GM12878 (cell line): ENCODE measurements around the gene CAPZB. TPM values are rescaled to one million over a fixed set of nuclear protein-coding genes. Genes with fewer than 3 reads are reported as not detected.
A peak's percentile ranks its signal among the peaks of the same experiment; 100 is the strongest.

Source experiments
- ATAC-seq: fragments of 200-7000 bp; cut with Tn5 transposase; 3 replicates; pipeline ENCODE4 v1.9.1; 2020; ENCODE audit warnings: mild to moderate bottlenecking, moderate library complexity
- BruUV-seq: library from RNA; stranded (reverse); fragments of 400-500 nt; replicated peaks from 2 replicates; lab custom pipeline; 2021; lab: Mats Ljungman, UMichigan
- CTCF ChIA-PET: fragments of 300-600 bp; sonication (Branson Sonifier 250); formaldehyde crosslinking; extraction: SDS; loops from one replicate; lab custom pipeline; 2021; ENCODE audit warnings: inconsistent platforms; lab: Yijun Ruan, JAX
- POLR2A ChIA-PET: fragments of 350-600 bp; formaldehyde crosslinking; extraction: SDS; loops from one replicate; lab custom pipeline; 2021; ENCODE audit warnings: inconsistent platforms; lab: Charles Lee
- RAD21 ChIA-PET: fragments of 300-600 bp; sonication (Branson Sonifier 250); formaldehyde crosslinking; loops from one replicate; lab custom pipeline; 2023; ENCODE audit warnings: antibody characterized with exemption; ENCODE audit not compliant: unreplicated experiment; lab: Charles Lee
- SMC1A ChIA-PET: fragments of 300-600 bp; sonication (Branson Sonifier 250); formaldehyde crosslinking; loops from one replicate; lab custom pipeline; 2023; ENCODE audit not compliant: unreplicated experiment, uncharacterized antibody; lab: Charles Lee
- DNase-seq: peaks from one replicate; pipeline ENCODE4 v3.0.0-alpha.2; 2011; ENCODE audit warnings: low read depth, low spot score
- FAIRE-seq: peaks from 3 replicates; lab custom pipeline; 2011; peaks lifted over from hg19 to GRCh38; lab: Jason Lieb, UNC
- H2AFZ ChIP-seq: 2 replicates; pipeline ENCODE4 v1.6.0; 2011; ENCODE audit warnings: low read depth, low read length, control low read depth; ENCODE audit not compliant: control insufficient read depth
- H3K27ac ChIP-seq: 2 replicates; pipeline ENCODE4 v1.5.1; 2011; ENCODE audit warnings: control low read depth; ENCODE audit not compliant: control insufficient read depth, insufficient read depth
- H3K27me3 ChIP-seq, 2 experiments: replicated peaks in 1 of 2; 2 replicates each; pipeline versions ENCODE4 v1.6.0 to v1.6.1; 2011; ENCODE audit warnings: low read length in 1 of 2; ENCODE audit not compliant: control insufficient read depth in 2 of 2, insufficient read depth in 2 of 2
- H3K36me3 ChIP-seq, 2 experiments: 2 replicates each; pipeline ENCODE4 v1.5.1; 2011; ENCODE audit warnings: low read length in 1 of 2; ENCODE audit not compliant: control insufficient read depth in 2 of 2, insufficient read depth in 2 of 2
- H3K4me1 ChIP-seq: 2 replicates; pipeline ENCODE4 v1.6.1; 2011; ENCODE audit warnings: mild to moderate bottlenecking, low read length, moderate library complexity, mixed read lengths; ENCODE audit not compliant: control insufficient read depth, insufficient read depth
- H3K4me2 ChIP-seq: 2 replicates; pipeline ENCODE4 v1.6.0; 2011; ENCODE audit warnings: control low read depth; ENCODE audit not compliant: control insufficient read depth, insufficient read depth
- H3K4me3 ChIP-seq: fragments of 200-600 bp; sonication (generic); 2 replicates; pipeline ENCODE4 v1.5.1; 2016
- H3K79me2 ChIP-seq: 2 replicates; pipeline ENCODE4 v1.6.0; 2011; ENCODE audit warnings: low read length; ENCODE audit not compliant: control insufficient read depth, insufficient read depth
- H3K9ac ChIP-seq: 2 replicates; pipeline ENCODE4 v1.8.0; 2011; ENCODE audit warnings: low read length, control low read depth, mixed read lengths; ENCODE audit not compliant: control insufficient read depth, insufficient read depth
- H3K9me3 ChIP-seq: replicated peaks from 3 replicates; pipeline ENCODE4 v1.5.1; 2011; ENCODE audit warnings: mild to moderate bottlenecking, low read length; ENCODE audit not compliant: control insufficient read depth, insufficient read depth
- H4K20me1 ChIP-seq: 2 replicates; pipeline ENCODE4 v1.6.0; 2011; ENCODE audit not compliant: control insufficient read depth, insufficient read depth
- MXI1 ChIP-seq: fragments of 150-350 bp; IDR thresholded peaks from 2 replicates; pipeline ENCODE4 v1.6.1; 2011; ENCODE audit warnings: low read depth, mild to moderate bottlenecking, inconsistent platforms, low read length, improper control_type of control experiment
- POLR2A ChIP-seq: IDR thresholded peaks from 2 replicates; pipeline ENCODE4 v1.6.1; 2011; ENCODE audit warnings: low read depth, mild to moderate bottlenecking, low read length
- WGBS: methylation state at CpG from one replicate; pipeline ENCODE4 v1.1.6; 2016; ENCODE audit warnings: low lambda C conversion rate; ENCODE audit not compliant: insufficient replicate concordance, insufficient coverage; ENCODE audit errors: missing lambda C conversion rate; 5-methylcytosine and 5-hydroxymethylcytosine counted together
- in situ Hi-C: fragments of 300-500 bp; cut with MboI; formaldehyde crosslinking; loops from 9 replicates; pipeline ENCODE4 v1.14.3; 2018; ENCODE audit warnings: mixed read lengths
- intact Hi-C: fragments of 100-400 bp; cut with micrococcal nuclease; formaldehyde crosslinking; loops from one replicate; pipeline ENCODE4 v1.14.2; 2022; ENCODE audit not compliant: unreplicated experiment
- polyA plus RNA-seq, 11 experiments: library from polyadenylated mRNA; depleted of rRNA in 4 of 11; unstranded in 6 of 11; stranded (reverse) in 5 of 11; fragments of >200 nt; fragmentation: Nextera tagmentation in 4 of 11; fragmentation: Illumina TruSeq in 1 of 11; extraction: Ambion mirVana in 4 of 11; extraction: Trizol in 1 of 11; gene quantifications; 1 replicate in 1 of 11; 2 replicates in 10 of 11; pipeline versions ENCODE4 v1.2.1 to v1.2.3, GENCODE V29; 2011 to 2016; ENCODE audit warnings: inconsistent platforms in 2 of 11, missing spikeins in 2 of 11, low read depth in 1 of 11
- total RNA-seq, 4 experiments: library from RNA; depleted of rRNA in 3 of 4; stranded (reverse); fragments of >200 nt in 3 of 4; fragmentation: Illumina TruSeq in 1 of 4; extraction: Trizol in 1 of 4; gene quantifications; 2 replicates each; pipeline versions ENCODE4 v1.2.1 to v1.2.3, GENCODE V29; 2013 to 2021
- TF ChIP-seq, protein P1 (sequence below): IDR thresholded peaks from 2 replicates; pipeline ENCODE4 v1.6.1; 2011; ENCODE audit warnings: low read depth, low read length, improper control_type of control experiment, borderline replicate concordance
- TF ChIP-seq, protein P2 (sequence below): IDR thresholded peaks from 2 replicates; pipeline ENCODE4 v1.6.1; 2011; ENCODE audit warnings: borderline replicate concordance, low read depth, mild to moderate bottlenecking, moderate library complexity, mixed read lengths, low read length; ENCODE audit not compliant: insufficient read depth; ENCODE audit errors: extremely low read length
- TF ChIP-seq, protein P3 (sequence below): fragments of 450-650 bp; IDR thresholded peaks from 2 replicates; pipeline ENCODE4 v1.6.1; 2017; ENCODE audit warnings: mild to moderate bottlenecking, low read depth, inconsistent platforms; ENCODE audit not compliant: poor library complexity, severe bottlenecking
- TF ChIP-seq, protein P4 (sequence below): IDR thresholded peaks from 2 replicates; pipeline ENCODE4 v1.6.1; 2011; ENCODE audit warnings: borderline replicate concordance, low read depth, mild to moderate bottlenecking, moderate library complexity, low read length; ENCODE audit not compliant: insufficient read depth, poor library complexity, severe bottlenecking

The CAPZB gene
- total and polyA plus RNA-seq, 10 of the 15 experiments (the other 5 are each of a cell fraction or from before 2014, with no cell fraction given): 104 to 454 (median 213) TPM

DNA sequence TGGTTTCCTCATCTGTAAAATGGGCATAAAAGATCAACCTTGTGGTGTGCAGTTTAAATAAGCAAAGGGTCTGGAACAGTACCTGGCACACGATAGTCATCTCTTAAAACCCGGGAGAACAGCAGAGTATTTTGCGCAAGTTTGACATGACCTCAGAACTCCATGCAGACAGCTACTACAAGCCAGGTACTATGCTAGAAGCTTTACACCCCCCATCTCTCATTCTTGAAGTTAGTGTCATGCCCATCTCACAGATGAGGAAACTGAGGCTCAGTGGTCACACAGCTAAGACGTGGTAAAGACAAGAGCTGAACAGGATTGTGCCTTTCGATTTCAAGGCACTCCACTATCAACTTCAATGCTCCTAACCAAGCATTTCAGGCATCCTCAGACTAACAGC lies 78.7 kb downstream of the CAPZB start:
- H3K79me2 ChIP-seq: peaks cover 45% of the 10 kb centered on the region
- intact Hi-C loops: no loop called here
- H3K27me3 ChIP-seq: no peaks in the 10 kb centered on the region
- WGBS: 92% methylated on average over 5 of the region's 5 CpGs
- H4K20me1 ChIP-seq: peaks cover 8% of the 10 kb centered on the region; the same call in 1 of the 2 replicates
- H3K9me3 ChIP-seq: no peaks in the 10 kb centered on the region
- TF ChIP-seq, protein P1, sequence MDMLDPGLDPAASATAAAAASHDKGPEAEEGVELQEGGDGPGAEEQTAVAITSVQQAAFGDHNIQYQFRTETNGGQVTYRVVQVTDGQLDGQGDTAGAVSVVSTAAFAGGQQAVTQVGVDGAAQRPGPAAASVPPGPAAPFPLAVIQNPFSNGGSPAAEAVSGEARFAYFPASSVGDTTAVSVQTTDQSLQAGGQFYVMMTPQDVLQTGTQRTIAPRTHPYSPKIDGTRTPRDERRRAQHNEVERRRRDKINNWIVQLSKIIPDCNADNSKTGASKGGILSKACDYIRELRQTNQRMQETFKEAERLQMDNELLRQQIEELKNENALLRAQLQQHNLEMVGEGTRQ: no peak
- TF ChIP-seq, all 136 proteins: peak for 0
- RAD21 ChIA-PET: interaction anchor here (1.4 kb wide), 1 partner anchor 16 kb away, joined by 3 read pairs; no protein-coding TSS in a partner anchor
- Histone ChIP-seq H3K27ac (no peak overlapping the region), H2AFZ (no peak overlapping the region), H3K9ac (no peak overlapping the region), H3K36me3 (peaks cover 12 to 16% of the 10 kb centered on the region in 2 experiments), H3K4me1 (peaks cover 11% of the 10 kb centered on the region), H3K4me3 (no peak overlapping the region), H3K4me2 (no peak overlapping the region)
- CTCF ChIA-PET: interaction anchor here (0.9 to 2.0 kb wide), 3 partner anchors 14 to 175 kb away, joined by 3 to 6 read pairs (median 4); no protein-coding TSS in a partner anchor
- POLR2A ChIA-PET: no interaction called here
- FAIRE-seq: no peak
- SMC1A ChIA-PET: interaction anchor here (1.0 kb wide), 1 partner anchor 16 kb away, joined by 3 read pairs; no protein-coding TSS in a partner anchor
- no peak for DNase-seq
- BruUV-seq: no TSS peak
- no peak for ATAC-seq
- in situ Hi-C loops: no loop called here

DNA sequence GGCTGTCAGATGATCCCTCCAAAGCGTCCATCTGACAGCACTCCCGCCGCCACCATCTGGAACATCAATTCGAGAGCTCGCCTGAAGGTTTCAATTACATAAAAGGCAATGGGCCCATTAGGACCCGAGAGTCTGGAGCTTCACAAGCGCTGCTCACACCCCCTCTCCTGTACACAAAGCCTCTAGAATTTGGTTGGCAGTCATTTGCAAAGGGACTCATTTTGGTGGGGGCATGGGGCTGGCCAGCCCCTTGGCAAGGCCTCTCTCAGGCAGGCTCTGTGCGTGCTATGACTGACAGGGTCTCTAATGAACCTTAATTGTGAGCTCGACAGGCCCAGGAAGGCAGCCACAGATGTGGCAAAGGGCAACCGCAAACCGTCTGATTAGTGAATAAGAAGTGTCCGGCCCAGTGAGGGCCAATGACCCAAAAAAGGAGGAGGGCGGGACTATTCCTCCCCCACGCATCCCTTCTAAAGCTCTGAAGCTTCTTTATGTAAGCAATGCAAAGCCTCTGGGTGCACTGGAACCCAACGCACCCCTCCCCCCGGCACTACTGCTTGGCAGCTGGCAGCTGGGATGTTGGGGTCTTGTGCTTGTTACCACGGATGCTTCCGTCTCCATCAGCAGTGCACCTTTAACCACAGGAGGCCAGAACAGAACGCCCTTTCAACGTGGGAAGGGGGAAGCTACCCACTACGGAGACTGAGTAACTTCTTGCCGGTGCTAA lies 79.4 kb downstream of the CAPZB start:
- ChIA-PET CTCF (interaction anchor here (0.9 to 2.0 kb wide), 4 partner anchors 14 to 176 kb away, joined by 3 to 6 read pairs (median 4); no protein-coding TSS in a partner anchor), POLR2A (no interaction called here), SMC1A (interaction anchor here (0.5 to 1.0 kb wide), 2 partner anchors 15 kb away, joined by 3 read pairs; no protein-coding TSS in a partner anchor), RAD21 (interaction anchor here (1.4 kb wide), 1 partner anchor 15 kb away, joined by 3 read pairs; no protein-coding TSS in a partner anchor)
- WGBS: 91% methylated on average over 22 of the region's 22 CpGs
- Histone ChIP-seq H3K4me3 (no peak overlapping the region), H3K27ac (no peak overlapping the region), H3K27me3 (no peaks in the 10 kb centered on the region), H3K36me3 (peaks cover 12 to 16% of the 10 kb centered on the region in 2 experiments), H3K79me2 (peaks cover 45% of the 10 kb centered on the region), H3K4me2 (no peak overlapping the region), H3K9me3 (no peaks in the 10 kb centered on the region), H3K4me1 (peaks cover 5% of the 10 kb centered on the region), H3K9ac (no peak overlapping the region), H2AFZ (no peak overlapping the region), H4K20me1 (peaks cover 8% of the 10 kb centered on the region; the same call in 1 of the 2 replicates)
- ATAC-seq (no peak), FAIRE-seq (no peak), DNase-seq (no peak)
- no TSS peak for BruUV-seq
- intact Hi-C loops (no loop called here), in situ Hi-C loops (no loop called here)
- TF ChIP-seq MXI1 (no peak), POLR2A (0 out of 2 replicates have a peak, but pooled peaks have one; percentile 20)
- TF ChIP-seq, protein P2, sequence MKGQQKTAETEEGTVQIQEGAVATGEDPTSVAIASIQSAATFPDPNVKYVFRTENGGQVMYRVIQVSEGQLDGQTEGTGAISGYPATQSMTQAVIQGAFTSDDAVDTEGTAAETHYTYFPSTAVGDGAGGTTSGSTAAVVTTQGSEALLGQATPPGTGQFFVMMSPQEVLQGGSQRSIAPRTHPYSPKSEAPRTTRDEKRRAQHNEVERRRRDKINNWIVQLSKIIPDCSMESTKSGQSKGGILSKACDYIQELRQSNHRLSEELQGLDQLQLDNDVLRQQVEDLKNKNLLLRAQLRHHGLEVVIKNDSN: no peak
- TF ChIP-seq, protein P3, sequence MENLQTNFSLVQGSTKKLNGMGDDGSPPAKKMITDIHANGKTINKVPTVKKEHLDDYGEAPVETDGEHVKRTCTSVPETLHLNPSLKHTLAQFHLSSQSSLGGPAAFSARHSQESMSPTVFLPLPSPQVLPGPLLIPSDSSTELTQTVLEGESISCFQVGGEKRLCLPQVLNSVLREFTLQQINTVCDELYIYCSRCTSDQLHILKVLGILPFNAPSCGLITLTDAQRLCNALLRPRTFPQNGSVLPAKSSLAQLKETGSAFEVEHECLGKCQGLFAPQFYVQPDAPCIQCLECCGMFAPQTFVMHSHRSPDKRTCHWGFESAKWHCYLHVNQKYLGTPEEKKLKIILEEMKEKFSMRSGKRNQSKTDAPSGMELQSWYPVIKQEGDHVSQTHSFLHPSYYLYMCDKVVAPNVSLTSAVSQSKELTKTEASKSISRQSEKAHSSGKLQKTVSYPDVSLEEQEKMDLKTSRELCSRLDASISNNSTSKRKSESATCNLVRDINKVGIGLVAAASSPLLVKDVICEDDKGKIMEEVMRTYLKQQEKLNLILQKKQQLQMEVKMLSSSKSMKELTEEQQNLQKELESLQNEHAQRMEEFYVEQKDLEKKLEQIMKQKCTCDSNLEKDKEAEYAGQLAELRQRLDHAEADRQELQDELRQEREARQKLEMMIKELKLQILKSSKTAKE: no peak
- TF ChIP-seq, protein P4, sequence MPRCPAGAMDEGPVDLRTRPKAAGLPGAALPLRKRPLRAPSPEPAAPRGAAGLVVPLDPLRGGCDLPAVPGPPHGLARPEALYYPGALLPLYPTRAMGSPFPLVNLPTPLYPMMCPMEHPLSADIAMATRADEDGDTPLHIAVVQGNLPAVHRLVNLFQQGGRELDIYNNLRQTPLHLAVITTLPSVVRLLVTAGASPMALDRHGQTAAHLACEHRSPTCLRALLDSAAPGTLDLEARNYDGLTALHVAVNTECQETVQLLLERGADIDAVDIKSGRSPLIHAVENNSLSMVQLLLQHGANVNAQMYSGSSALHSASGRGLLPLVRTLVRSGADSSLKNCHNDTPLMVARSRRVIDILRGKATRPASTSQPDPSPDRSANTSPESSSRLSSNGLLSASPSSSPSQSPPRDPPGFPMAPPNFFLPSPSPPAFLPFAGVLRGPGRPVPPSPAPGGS: no peak
